ENCODE data around the gene HRC. TPM values are rescaled to one million over a fixed set of nuclear protein-coding genes. Genes with fewer than 3 reads are reported as not detected.

The HRC gene
- total RNA-seq, 1 experiment from 2014 or later: not detected

DNA sequence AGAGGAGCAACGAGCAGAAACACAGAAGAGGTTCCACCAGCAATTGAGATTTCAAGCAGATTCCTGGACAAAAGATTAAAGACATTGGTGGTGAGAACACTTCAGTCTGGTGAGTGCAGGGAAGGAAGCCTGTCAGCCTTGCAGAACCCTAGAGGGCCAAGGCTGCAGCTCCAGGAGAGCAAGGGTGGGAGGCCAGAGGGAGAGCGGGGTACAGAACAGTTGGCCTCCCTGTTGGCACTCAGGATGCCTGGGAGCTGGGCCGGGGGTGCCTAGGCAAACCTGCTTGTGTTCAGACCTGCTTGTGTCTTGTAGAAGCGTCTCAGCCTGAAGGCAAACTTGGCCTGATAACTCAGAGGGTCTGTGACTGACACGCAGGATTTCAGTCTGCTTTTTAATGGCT is 46.1 kb downstream of the HRC start:
- intact Hi-C loops (cut with micrococcal nuclease; ENCODE audit: unreplicated experiment): no loop called here
- Histone ChIP-seq H4K20me1 (ENCODE audit: insufficient read depth) (peaks cover 40% of the 10 kb centered on the region), H3K79me2 (ENCODE audit: low read depth) (no peaks in the 10 kb centered on the region), H3K36me3 (ENCODE audit: low read depth) (peaks cover 28% of the 10 kb centered on the region), H3F3A (ENCODE audit: insufficient read depth, low read depth) (peaks cover 72% of the 10 kb centered on the region), H3K27me3 (ENCODE audit: insufficient read depth, low read depth) (no peaks in the 10 kb centered on the region), H3K4me1 (replicated peaks; ENCODE audit: insufficient read depth) (peaks cover 10% of the 10 kb centered on the region), H3K27ac (no peak overlapping the region), H3K9me2 (ENCODE audit: insufficient read depth) (no peaks in the 10 kb centered on the region), H3K4me3 (no peak overlapping the region), H3K9me3 (ENCODE audit: insufficient read depth, low read depth) (no peaks in the 10 kb centered on the region), H2AFZ (no peak overlapping the region), H3K4me2 (no peak overlapping the region)
- no peak for DNase-seq
- POLR2A ChIA-PET (ENCODE audit: unreplicated experiment): no interaction called here
- no peak for TF ChIP-seq EZH2 (IDR thresholded peaks at IDR 0.05; ENCODE audit: low read depth)
- TF ChIP-seq, protein P1, sequence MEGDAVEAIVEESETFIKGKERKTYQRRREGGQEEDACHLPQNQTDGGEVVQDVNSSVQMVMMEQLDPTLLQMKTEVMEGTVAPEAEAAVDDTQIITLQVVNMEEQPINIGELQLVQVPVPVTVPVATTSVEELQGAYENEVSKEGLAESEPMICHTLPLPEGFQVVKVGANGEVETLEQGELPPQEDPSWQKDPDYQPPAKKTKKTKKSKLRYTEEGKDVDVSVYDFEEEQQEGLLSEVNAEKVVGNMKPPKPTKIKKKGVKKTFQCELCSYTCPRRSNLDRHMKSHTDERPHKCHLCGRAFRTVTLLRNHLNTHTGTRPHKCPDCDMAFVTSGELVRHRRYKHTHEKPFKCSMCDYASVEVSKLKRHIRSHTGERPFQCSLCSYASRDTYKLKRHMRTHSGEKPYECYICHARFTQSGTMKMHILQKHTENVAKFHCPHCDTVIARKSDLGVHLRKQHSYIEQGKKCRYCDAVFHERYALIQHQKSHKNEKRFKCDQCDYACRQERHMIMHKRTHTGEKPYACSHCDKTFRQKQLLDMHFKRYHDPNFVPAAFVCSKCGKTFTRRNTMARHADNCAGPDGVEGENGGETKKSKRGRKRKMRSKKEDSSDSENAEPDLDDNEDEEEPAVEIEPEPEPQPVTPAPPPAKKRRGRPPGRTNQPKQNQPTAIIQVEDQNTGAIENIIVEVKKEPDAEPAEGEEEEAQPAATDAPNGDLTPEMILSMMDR (conservative IDR thresholded peaks at IDR 0.05): no peak
- CTCF ChIA-PET: no interaction called here
- no TSS peak for BruUV-seq (replicated peaks)

DNA sequence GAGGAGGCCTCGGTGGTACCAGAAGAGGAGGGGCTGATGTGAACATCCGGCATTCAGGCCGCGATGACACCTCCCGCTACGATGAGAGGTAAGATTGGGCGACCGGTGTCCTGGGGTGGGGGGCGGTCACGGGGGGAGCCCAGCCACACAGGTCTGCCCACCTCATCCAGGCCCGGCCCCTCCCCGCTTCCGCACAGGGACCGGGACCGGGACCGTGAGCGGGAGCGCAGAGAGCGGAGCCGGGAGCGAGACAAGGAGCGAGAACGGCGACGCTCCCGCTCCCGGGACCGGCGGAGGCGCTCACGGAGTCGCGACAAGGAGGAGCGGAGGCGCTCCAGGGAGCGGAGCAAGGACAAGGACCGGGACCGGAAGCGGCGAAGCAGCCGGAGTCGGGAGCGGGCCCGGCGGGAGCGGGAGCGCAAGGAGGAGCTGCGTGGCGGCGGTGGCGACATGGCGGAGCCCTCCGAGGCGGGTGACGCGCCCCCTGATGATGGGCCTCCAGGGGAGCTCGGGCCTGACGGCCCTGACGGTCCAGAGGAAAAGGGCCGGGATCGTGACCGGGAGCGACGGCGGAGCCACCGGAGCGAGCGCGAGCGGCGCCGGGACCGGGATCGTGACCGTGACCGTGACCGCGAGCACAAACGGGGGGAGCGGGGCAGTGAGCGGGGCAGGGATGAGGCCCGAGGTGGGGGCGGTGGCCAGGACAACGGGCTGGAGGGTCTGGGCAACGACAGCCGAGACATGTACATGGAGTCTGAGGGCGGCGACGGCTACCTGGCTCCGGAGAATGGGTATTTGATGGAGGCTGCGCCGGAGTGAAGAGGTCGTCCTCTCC is 47.4 kb downstream of the HRC start:
- Histone ChIP-seq H3K4me1 (replicated peaks; ENCODE audit: insufficient read depth) (no peaks in the 10 kb centered on the region), H3K9me2 (ENCODE audit: insufficient read depth) (no peaks in the 10 kb centered on the region), H3K36me3 (ENCODE audit: low read depth) (peaks cover 32% of the 10 kb centered on the region), H3K79me2 (ENCODE audit: low read depth) (no peaks in the 10 kb centered on the region), H3K27ac (no peak overlapping the region), H3K4me3 (no peak overlapping the region), H3K27me3 (ENCODE audit: insufficient read depth, low read depth) (no peaks in the 10 kb centered on the region), H4K20me1 (ENCODE audit: insufficient read depth) (peaks cover 52% of the 10 kb centered on the region), H3F3A (ENCODE audit: insufficient read depth, low read depth) (peaks cover 72% of the 10 kb centered on the region), H2AFZ (no peak overlapping the region), H3K9me3 (ENCODE audit: insufficient read depth, low read depth) (no peaks in the 10 kb centered on the region), H3K4me2 (no peak overlapping the region)
- ChIA-PET POLR2A (ENCODE audit: unreplicated experiment) (no interaction called here), CTCF (interaction anchor here (0.7 to 0.8 kb wide), 2 partner anchors 86 to 108 kb away, joined by 3 to 5 read pairs; no protein-coding TSS in a partner anchor)
- TF ChIP-seq EZH2 (IDR thresholded peaks at IDR 0.05; ENCODE audit: low read depth): no peak
- TF ChIP-seq, protein P1 (conservative IDR thresholded peaks at IDR 0.05): no peak
- intact Hi-C loops (cut with micrococcal nuclease; ENCODE audit: unreplicated experiment): no loop called here
- no peak for DNase-seq
- BruUV-seq (replicated peaks): TSS peak; percentile 16

DNA sequence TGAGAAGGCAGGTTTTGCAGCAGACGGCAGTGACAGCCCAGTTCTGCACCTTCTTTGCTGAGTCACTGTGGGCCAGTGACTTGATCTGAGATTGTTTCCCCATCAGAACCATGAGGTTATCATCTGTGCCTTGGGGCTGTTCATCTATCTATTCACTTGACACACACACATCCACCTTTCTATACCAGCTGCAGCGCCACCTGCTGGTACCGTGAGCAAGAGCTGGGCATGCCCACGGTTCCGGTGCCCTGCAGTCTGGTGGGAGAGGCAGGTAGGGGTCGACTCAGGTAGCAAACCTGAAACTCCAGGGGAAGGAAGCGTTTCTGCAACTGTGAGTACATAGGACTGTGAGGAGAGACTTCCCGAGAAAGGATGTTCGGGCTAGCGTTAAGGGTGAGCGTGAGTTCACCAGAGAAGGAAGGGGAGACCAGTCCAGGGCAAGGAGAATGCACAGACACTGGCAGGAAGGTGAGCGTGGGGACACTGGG is 48.5 kb downstream of the HRC start:
- H3K27ac ChIP-seq: no peak overlapping the region
- ChIA-PET CTCF (interaction anchor here (0.5 to 0.6 kb wide), 3 partner anchors 19 to 611 kb away, joined by 3 to 8 read pairs (median 3); no protein-coding TSS in a partner anchor), POLR2A (ENCODE audit: unreplicated experiment) (no interaction called here)
- TF ChIP-seq, protein P1 (conservative IDR thresholded peaks at IDR 0.05): peak; percentile 92
- no peak for TF ChIP-seq EZH2 (IDR thresholded peaks at IDR 0.05; ENCODE audit: low read depth)
- no TSS peak for BruUV-seq (replicated peaks)
- no peaks in the 10 kb centered on the region for H3K9me2 ChIP-seq (ENCODE audit: insufficient read depth)
- 0 out of 2 replicates have a peak, but pooled peaks cover 5% of the 10 kb centered on the region for H3K79me2 ChIP-seq (ENCODE audit: low read depth)
- peak in 1 of 2 experiments; percentile 50 for DNase-seq
- H3K4me2 ChIP-seq: no peak overlapping the region
- H3K36me3 ChIP-seq (ENCODE audit: low read depth): peaks cover 40% of the 10 kb centered on the region
- no peaks in the 10 kb centered on the region for H3K27me3 ChIP-seq (ENCODE audit: insufficient read depth, low read depth)
- no peaks in the 10 kb centered on the region for H3K4me1 ChIP-seq (replicated peaks; ENCODE audit: insufficient read depth)
- intact Hi-C loops (cut with micrococcal nuclease; ENCODE audit: unreplicated experiment): no loop called here
- no peak overlapping the region for H3K4me3 ChIP-seq
- peaks cover 60% of the 10 kb centered on the region for H4K20me1 ChIP-seq (ENCODE audit: insufficient read depth)
- no peaks in the 10 kb centered on the region for H3K9me3 ChIP-seq (ENCODE audit: insufficient read depth, low read depth)
- no peak overlapping the region for H2AFZ ChIP-seq
- peaks cover 71% of the 10 kb centered on the region for H3F3A ChIP-seq (ENCODE audit: insufficient read depth, low read depth)
